SK-N-SH treated with all-trans-retinoic acid at 6 μM for 48 hours (cell line): ENCODE results near the gene PTHLH.

Experiments
- ATAC-seq: fragments of 200-7000 bp; cut with Tn5 transposase; 3 replicates; pipeline ENCODE4 v1.9.1; 2020; ENCODE audit warnings: mild to moderate bottlenecking, moderate library complexity
- ARNTL ChIP-seq: fragments of 450-650 bp; formaldehyde crosslinking; IDR thresholded peaks from 2 replicates; pipeline ENCODE4 v1.5.0; 2020; ENCODE audit warnings: low read depth, mild to moderate bottlenecking, moderate library complexity, borderline replicate concordance
- BACH2 ChIP-seq: fragments of 250-450 bp; sonication (Bioruptor Pico); IDR thresholded peaks from 2 replicates; pipeline ENCODE4 v1.9.0; 2021; ENCODE audit warnings: mild to moderate bottlenecking, borderline replicate concordance
- CSDC2 ChIP-seq: fragments of 250-450 bp; sonication (Bioruptor Pico); IDR thresholded peaks from 2 replicates; pipeline ENCODE4 v1.5.0; 2020; ENCODE audit warnings: mild to moderate bottlenecking, moderate library complexity
- ESRRG ChIP-seq: fragments of 250-450 bp; sonication (Bioruptor Pico); IDR thresholded peaks from 2 replicates; pipeline ENCODE4 v1.6.1; 2021; ENCODE audit warnings: mild to moderate bottlenecking
- GLIS3 ChIP-seq: fragments of 250-450 bp; sonication (Bioruptor Pico); IDR thresholded peaks from 2 replicates; pipeline ENCODE4 v1.5.0; 2020; ENCODE audit warnings: mild to moderate bottlenecking, moderate library complexity
- ISL1 ChIP-seq: fragments of 250-450 bp; sonication (Bioruptor Pico); IDR thresholded peaks from 2 replicates; pipeline ENCODE4 v2.1.2; 2022; ENCODE audit warnings: mild to moderate bottlenecking, moderate library complexity
- OSR1 ChIP-seq: fragments of 250-450 bp; sonication (Bioruptor Pico); IDR thresholded peaks from 2 replicates; pipeline ENCODE4 v1.8.0; 2022; ENCODE audit warnings: moderate library complexity, mild to moderate bottlenecking, inconsistent platforms
- PPARA ChIP-seq: fragments of 250-450 bp; sonication (Bioruptor Pico); IDR thresholded peaks from 2 replicates; pipeline ENCODE4 v1.5.0; 2020; ENCODE audit warnings: mild to moderate bottlenecking, borderline replicate concordance
- RARB ChIP-seq: fragments of 250-450 bp; sonication (Bioruptor Pico); IDR thresholded peaks from 2 replicates; pipeline ENCODE4 v1.8.0; 2021; ENCODE audit warnings: mild to moderate bottlenecking, moderate library complexity
- SNAI2 ChIP-seq: fragments of 250-450 bp; sonication (Bioruptor Pico); IDR thresholded peaks from 2 replicates; pipeline ENCODE4 v1.5.0; 2020; ENCODE audit warnings: mild to moderate bottlenecking, moderate library complexity
- TCF4 ChIP-seq: fragments of 250-450 bp; sonication (Bioruptor Pico); IDR thresholded peaks from 2 replicates; pipeline ENCODE4 v1.8.0; 2021; ENCODE audit warnings: mild to moderate bottlenecking, moderate library complexity, borderline replicate concordance
- TOX ChIP-seq: fragments of 250-450 bp; sonication (Bioruptor Pico); IDR thresholded peaks from 2 replicates; pipeline ENCODE4 v1.8.0; 2021; ENCODE audit warnings: mild to moderate bottlenecking, moderate library complexity, borderline replicate concordance
- ZC3H10 ChIP-seq: fragments of 250-450 bp; sonication (Bioruptor Pico); IDR thresholded peaks from 2 replicates; pipeline ENCODE4 v1.5.1; 2021; ENCODE audit warnings: mild to moderate bottlenecking, moderate library complexity
- ZFP3 ChIP-seq: fragments of 250-450 bp; sonication (Bioruptor Pico); IDR thresholded peaks from 2 replicates; pipeline ENCODE4 v1.5.0; 2020; ENCODE audit warnings: mild to moderate bottlenecking, moderate library complexity
- ZFP30 ChIP-seq: fragments of 450-650 bp; formaldehyde crosslinking; IDR thresholded peaks from 2 replicates; pipeline ENCODE4 v1.5.0; 2022; ENCODE audit warnings: mild to moderate bottlenecking, moderate library complexity
- ZNF565 ChIP-seq: fragments of 450-650 bp; formaldehyde crosslinking; conservative IDR thresholded peaks from 2 replicates; pipeline ENCODE4 v1.5.0; 2020; ENCODE audit warnings: low read depth, mild to moderate bottlenecking, moderate library complexity
- ZNF70 ChIP-seq: fragments of 450-650 bp; formaldehyde crosslinking; IDR thresholded peaks from 2 replicates; pipeline ENCODE4 v1.5.0; 2020; ENCODE audit warnings: mild to moderate bottlenecking, moderate library complexity
- ZNF8 ChIP-seq: fragments of 450-650 bp; formaldehyde crosslinking; IDR thresholded peaks from 2 replicates; pipeline ENCODE4 v1.5.0; 2020; ENCODE audit warnings: mild to moderate bottlenecking, moderate library complexity
- TF ChIP-seq, protein P1 (sequence below): fragments of 250-450 bp; sonication (Bioruptor Pico); IDR thresholded peaks from 2 replicates; pipeline ENCODE4 v1.8.0; 2020; ENCODE audit warnings: mild to moderate bottlenecking, moderate library complexity, borderline replicate concordance
- TF ChIP-seq, protein P2 (sequence below): fragments of 250-450 bp; sonication (Bioruptor Pico); IDR thresholded peaks from 2 replicates; pipeline ENCODE4 v1.8.0; 2021; ENCODE audit warnings: low read depth, mild to moderate bottlenecking, moderate library complexity, borderline replicate concordance
- TF ChIP-seq, protein P3 (sequence below): fragments of 250-450 bp; sonication (Bioruptor Pico); IDR thresholded peaks from 2 replicates; pipeline ENCODE4 v1.5.1; 2021; ENCODE audit warnings: mild to moderate bottlenecking, moderate library complexity
- TF ChIP-seq, protein P4 (sequence below): fragments of 250-450 bp; sonication (Bioruptor Pico); IDR thresholded peaks from 2 replicates; pipeline ENCODE4 v1.5.0; 2020; ENCODE audit warnings: mild to moderate bottlenecking, moderate library complexity

Gene PTHLH

DNA sequence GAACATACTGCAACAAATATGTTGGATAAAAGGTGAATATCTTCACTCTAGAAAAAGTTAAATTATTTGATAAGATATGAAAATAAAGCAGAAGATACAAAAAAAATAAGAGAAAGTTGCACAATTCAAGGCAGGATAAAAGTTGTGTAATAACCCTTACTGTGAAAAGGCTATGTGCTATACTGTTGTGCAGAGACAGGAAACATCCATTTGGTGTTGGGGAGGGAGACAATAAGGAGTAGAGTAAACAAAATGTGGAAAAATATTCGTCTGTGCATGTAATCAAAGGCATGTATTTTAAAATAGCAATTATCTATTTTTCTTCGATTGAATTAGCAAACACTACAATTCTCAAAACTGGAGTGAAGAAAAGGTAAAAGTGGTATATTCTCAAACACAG lies 34.8 kb downstream of the PTHLH start:
- ATAC-seq = no peak
- TF ChIP-seq ARNTL (CRISPR knock-in tag) = no peak
- TF ChIP-seq PPARA = no peak
- TF ChIP-seq ZFP3 (CRISPR knock-in tag) = no peak
- no peak for TF ChIP-seq OSR1 (CRISPR knock-in tag)
- TF ChIP-seq SNAI2 = no peak
- no peak for TF ChIP-seq ISL1
- TF ChIP-seq, protein P1, sequence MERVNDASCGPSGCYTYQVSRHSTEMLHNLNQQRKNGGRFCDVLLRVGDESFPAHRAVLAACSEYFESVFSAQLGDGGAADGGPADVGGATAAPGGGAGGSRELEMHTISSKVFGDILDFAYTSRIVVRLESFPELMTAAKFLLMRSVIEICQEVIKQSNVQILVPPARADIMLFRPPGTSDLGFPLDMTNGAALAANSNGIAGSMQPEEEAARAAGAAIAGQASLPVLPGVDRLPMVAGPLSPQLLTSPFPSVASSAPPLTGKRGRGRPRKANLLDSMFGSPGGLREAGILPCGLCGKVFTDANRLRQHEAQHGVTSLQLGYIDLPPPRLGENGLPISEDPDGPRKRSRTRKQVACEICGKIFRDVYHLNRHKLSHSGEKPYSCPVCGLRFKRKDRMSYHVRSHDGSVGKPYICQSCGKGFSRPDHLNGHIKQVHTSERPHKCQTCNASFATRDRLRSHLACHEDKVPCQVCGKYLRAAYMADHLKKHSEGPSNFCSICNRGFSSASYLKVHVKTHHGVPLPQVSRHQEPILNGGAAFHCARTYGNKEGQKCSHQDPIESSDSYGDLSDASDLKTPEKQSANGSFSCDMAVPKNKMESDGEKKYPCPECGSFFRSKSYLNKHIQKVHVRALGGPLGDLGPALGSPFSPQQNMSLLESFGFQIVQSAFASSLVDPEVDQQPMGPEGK (CRISPR knock-in tag) = no peak
- TF ChIP-seq TOX (CRISPR knock-in tag) = no peak
- TF ChIP-seq ZNF8 = no peak
- TF ChIP-seq RARB = no peak
- TF ChIP-seq GLIS3 (CRISPR knock-in tag) = no peak
- TF ChIP-seq CSDC2 = no peak
- TF ChIP-seq, protein P2, sequence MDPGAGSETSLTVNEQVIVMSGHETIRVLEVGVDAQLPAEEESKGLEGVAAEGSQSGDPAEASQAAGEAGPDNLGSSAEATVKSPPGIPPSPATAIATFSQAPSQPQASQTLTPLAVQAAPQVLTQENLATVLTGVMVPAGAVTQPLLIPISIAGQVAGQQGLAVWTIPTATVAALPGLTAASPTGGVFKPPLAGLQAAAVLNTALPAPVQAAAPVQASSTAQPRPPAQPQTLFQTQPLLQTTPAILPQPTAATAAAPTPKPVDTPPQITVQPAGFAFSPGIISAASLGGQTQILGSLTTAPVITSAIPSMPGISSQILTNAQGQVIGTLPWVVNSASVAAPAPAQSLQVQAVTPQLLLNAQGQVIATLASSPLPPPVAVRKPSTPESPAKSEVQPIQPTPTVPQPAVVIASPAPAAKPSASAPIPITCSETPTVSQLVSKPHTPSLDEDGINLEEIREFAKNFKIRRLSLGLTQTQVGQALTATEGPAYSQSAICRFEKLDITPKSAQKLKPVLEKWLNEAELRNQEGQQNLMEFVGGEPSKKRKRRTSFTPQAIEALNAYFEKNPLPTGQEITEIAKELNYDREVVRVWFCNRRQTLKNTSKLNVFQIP (CRISPR knock-in tag) = no peak
- no peak for TF ChIP-seq ZC3H10 (CRISPR knock-in tag)
- TF ChIP-seq, protein P3, sequence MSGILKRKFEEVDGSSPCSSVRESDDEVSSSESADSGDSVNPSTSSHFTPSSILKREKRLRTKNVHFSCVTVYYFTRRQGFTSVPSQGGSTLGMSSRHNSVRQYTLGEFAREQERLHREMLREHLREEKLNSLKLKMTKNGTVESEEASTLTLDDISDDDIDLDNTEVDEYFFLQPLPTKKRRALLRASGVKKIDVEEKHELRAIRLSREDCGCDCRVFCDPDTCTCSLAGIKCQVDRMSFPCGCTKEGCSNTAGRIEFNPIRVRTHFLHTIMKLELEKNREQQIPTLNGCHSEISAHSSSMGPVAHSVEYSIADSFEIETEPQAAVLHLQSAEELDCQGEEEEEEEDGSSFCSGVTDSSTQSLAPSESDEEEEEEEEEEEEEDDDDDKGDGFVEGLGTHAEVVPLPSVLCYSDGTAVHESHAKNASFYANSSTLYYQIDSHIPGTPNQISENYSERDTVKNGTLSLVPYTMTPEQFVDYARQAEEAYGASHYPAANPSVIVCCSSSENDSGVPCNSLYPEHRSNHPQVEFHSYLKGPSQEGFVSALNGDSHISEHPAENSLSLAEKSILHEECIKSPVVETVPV (CRISPR knock-in tag) = no peak
- TF ChIP-seq ZNF70 (CRISPR knock-in tag) = no peak
- no peak for TF ChIP-seq ZFP30 (CRISPR knock-in tag)

DNA sequence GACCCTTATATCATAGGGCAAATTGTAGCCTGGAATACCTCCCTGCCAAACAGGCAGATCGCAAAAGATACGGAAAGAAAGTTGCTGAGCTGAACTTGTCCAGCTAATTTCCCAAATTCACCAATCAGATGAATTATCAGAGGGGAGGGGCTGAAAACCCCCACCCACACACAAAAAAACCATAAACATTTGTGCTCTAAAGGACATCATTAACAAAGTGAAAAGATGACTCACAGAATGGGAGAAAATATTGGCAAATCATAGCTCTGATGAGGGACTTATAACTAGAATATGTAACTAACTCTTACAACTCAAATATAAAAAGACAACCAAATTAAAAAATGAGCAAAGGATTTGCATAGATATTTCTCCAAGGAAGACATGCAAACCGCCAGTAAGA lies 36.3 kb downstream of the PTHLH start:
- TF ChIP-seq ARNTL (CRISPR knock-in tag) = no peak
- no peak for TF ChIP-seq ZNF70 (CRISPR knock-in tag)
- TF ChIP-seq ZFP3 (CRISPR knock-in tag) = no peak
- TF ChIP-seq ISL1 = no peak
- no peak for TF ChIP-seq TCF4 (CRISPR knock-in tag)
- TF ChIP-seq SNAI2 = no peak
- TF ChIP-seq PPARA = no peak
- no peak for TF ChIP-seq ZFP30 (CRISPR knock-in tag)

DNA sequence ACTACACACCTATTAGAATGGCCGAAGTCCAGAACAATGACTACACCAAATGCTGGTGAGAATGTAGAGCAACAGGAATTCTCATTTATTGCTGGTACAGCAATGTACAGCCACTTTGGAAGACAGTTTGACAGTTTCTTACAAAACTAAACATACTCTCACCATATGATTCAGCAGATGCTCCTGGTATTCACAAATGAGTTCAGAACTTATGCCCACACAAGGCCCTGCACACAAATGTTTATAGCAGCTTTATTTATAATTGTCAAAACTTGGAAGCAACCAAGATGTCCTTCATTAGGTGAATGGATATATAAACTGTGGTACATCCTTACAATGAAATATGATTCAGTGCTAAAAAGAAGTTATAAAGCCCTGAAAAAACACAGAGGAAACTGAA lies 38.3 kb downstream of the PTHLH start:
- TF ChIP-seq, protein P1 (CRISPR knock-in tag) = no peak
- TF ChIP-seq RARB = no peak
- ATAC-seq = no peak

More for the DNA sequence above, 36.3 kb downstream of the PTHLH start:
- ATAC-seq = no peak

DNA sequence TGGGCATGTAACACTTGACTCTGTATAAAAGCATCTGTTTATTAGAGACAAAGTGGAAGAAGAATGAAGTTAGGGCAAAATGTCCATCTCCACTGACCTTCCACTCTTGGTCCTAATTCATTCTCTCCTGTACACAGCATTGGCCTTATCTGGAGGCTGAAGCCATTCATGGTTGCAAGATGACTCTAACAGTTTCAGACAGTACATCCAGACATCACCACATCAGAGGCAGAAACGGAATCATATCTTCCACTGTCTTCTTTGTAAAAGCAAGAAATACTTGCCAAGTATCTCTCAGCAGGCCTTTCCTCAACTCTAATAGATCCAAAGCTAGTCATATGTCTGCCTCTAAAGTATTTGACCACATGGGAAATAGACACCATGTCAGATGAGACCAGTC lies 41.1 kb downstream of the PTHLH start:
- ATAC-seq = no peak
- TF ChIP-seq ESRRG (no peak), ZNF565 (CRISPR knock-in tag) (no peak), TOX (CRISPR knock-in tag) (no peak), ZNF8 (no peak), TCF4 (CRISPR knock-in tag) (no peak), BACH2 (CRISPR knock-in tag) (no peak), ZNF70 (CRISPR knock-in tag) (no peak), ZC3H10 (CRISPR knock-in tag) (no peak), GLIS3 (CRISPR knock-in tag) (no peak), RARB (no peak), OSR1 (CRISPR knock-in tag) (no peak), ISL1 (no peak), SNAI2 (no peak), ZFP30 (CRISPR knock-in tag) (no peak)
- TF ChIP-seq, protein P2 (CRISPR knock-in tag) = no peak
- TF ChIP-seq, protein P4, sequence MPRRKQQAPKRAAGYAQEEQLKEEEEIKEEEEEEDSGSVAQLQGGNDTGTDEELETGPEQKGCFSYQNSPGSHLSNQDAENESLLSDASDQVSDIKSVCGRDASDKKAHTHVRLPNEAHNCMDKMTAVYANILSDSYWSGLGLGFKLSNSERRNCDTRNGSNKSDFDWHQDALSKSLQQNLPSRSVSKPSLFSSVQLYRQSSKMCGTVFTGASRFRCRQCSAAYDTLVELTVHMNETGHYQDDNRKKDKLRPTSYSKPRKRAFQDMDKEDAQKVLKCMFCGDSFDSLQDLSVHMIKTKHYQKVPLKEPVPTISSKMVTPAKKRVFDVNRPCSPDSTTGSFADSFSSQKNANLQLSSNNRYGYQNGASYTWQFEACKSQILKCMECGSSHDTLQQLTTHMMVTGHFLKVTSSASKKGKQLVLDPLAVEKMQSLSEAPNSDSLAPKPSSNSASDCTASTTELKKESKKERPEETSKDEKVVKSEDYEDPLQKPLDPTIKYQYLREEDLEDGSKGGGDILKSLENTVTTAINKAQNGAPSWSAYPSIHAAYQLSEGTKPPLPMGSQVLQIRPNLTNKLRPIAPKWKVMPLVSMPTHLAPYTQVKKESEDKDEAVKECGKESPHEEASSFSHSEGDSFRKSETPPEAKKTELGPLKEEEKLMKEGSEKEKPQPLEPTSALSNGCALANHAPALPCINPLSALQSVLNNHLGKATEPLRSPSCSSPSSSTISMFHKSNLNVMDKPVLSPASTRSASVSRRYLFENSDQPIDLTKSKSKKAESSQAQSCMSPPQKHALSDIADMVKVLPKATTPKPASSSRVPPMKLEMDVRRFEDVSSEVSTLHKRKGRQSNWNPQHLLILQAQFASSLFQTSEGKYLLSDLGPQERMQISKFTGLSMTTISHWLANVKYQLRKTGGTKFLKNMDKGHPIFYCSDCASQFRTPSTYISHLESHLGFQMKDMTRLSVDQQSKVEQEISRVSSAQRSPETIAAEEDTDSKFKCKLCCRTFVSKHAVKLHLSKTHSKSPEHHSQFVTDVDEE (CRISPR knock-in tag) = no peak
- TF ChIP-seq, all 23 proteins: peak for 0
